ENCODE measurements around the gene MIS12.

DNA sequence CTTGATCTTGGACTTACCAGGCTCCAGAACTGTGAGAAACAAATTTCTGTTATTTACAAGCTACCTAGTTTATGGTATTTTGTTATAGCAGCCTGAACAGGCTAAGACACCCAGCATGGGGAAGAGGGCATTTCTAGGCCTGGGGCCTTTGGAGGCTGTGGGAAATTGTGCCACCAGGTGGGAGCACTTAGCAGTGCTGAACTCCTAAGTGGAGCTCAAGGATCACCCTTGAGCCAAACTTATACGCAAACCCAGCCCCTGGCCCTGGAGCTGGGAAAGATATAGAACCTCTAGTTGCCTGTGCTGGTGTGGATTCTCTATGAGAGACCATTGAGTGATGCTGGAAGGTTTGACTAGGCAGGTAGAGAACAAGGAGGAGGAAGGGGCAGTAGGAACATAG is 36.1 kb downstream of the MIS12 start:
- TF ChIP-seq EP300 (IDR thresholded peaks at IDR 0.05; ENCODE audit: low read depth) (no peak), POLR2AphosphoS5 (IDR thresholded peaks at IDR 0.05) (no peak), POLR2A (IDR thresholded peaks at IDR 0.05) (no peak)
- TF ChIP-seq, protein P1, sequence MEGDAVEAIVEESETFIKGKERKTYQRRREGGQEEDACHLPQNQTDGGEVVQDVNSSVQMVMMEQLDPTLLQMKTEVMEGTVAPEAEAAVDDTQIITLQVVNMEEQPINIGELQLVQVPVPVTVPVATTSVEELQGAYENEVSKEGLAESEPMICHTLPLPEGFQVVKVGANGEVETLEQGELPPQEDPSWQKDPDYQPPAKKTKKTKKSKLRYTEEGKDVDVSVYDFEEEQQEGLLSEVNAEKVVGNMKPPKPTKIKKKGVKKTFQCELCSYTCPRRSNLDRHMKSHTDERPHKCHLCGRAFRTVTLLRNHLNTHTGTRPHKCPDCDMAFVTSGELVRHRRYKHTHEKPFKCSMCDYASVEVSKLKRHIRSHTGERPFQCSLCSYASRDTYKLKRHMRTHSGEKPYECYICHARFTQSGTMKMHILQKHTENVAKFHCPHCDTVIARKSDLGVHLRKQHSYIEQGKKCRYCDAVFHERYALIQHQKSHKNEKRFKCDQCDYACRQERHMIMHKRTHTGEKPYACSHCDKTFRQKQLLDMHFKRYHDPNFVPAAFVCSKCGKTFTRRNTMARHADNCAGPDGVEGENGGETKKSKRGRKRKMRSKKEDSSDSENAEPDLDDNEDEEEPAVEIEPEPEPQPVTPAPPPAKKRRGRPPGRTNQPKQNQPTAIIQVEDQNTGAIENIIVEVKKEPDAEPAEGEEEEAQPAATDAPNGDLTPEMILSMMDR (IDR thresholded peaks at IDR 0.05) = no peak

Data from transverse colon (tissue), 4 donors.